ENCODE measurements around the gene EFHC1. TPM values are rescaled to one million over a fixed set of nuclear protein-coding genes. Genes with fewer than 3 reads are reported as not detected.
A peak's percentile ranks its signal among the peaks of the same experiment; 100 is the strongest.

Gene EFHC1
- total RNA-seq, 1 experiment from 2014 or later, result 12.4 TPM

DNA sequence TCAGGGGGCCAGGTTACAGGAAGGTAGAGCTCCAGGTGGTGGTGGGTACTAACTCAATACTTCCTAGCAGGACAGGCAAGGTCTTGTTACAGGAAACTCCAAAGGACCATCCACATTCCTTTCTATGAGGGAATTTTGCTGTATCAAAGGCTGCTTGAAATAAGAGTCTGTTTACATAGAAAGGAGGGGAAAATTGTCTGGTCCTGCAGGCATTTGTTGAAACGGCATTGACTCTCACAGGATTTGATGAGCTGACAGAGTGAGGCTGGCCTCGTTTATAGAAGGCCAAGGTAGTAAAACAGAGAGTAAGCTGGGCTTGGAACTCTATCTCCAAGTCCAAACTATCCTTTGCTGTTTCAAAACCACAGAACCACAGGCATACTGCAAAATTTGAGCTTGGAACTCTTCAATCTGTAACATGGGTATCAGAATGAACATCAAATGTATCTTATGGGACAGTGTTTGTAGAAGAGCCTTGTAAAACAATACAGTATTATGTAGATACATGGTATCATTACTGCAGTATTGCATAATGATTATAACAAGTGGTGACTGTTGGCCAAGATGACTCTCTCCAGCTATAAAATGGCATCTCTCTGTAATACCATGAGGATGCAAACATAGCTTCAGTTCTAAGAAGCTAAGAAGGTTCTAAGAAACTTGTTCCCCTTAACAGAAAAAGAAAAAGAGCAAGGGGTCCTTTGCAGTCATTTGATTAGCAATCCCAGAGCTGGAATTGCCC, 95.2 kb downstream of the EFHC1 start:
- CTCF ChIA-PET, result interaction anchor here (1.9 kb wide), 1 partner anchor 11 kb away, joined by 5 read pairs; no protein-coding TSS in a partner anchor
- RAD21 ChIA-PET (ENCODE audit: low non-redundant PET in 1 of 2, low total read pairs in 2 of 2, uncharacterized antibody in 2 of 2, unreplicated experiment in 2 of 2), result no interaction called here
- Histone ChIP-seq H2AFZ (ENCODE audit: low read depth, low read length, poor library complexity, severe bottlenecking) (no peak overlapping the region), H3K36me3 (ENCODE audit: control insufficient read depth in 1 of 2, insufficient read depth in 2 of 2, low read length in 2 of 2) (peaks cover 0 to 4% of the 10 kb centered on the region in 2 experiments; a peak in 1 of 4 replicates), H3K79me2 (ENCODE audit: insufficient read depth, low read length) (no peaks in the 10 kb centered on the region), H3K9me3 (ENCODE audit: control insufficient read depth in 1 of 2, insufficient read depth in 1 of 2, low read depth in 1 of 2, low read length in 2 of 2) (no peaks in the 10 kb centered on the region), H3K4me2 (ENCODE audit: low read length) (peak overlapping the region; percentile 44), H3K4me3 (replicated peaks in 1 of 2; ENCODE audit: low read depth in 1 of 2, low read length in 2 of 2) (no peak overlapping the region), H3K27ac (ENCODE audit: low read depth, low read length) (no peak overlapping the region), H3K27me3 (ENCODE audit: insufficient read depth, low read length) (no peaks in the 10 kb centered on the region), H3K9ac (ENCODE audit: low read length) (0 out of 2 replicates have a peak overlapping the region, but pooled peaks have one; percentile 16), H3K4me1 (ENCODE audit: control insufficient read depth in 1 of 2, insufficient read depth in 2 of 2, low read length in 2 of 2) (peaks cover 55 to 80% of the 10 kb centered on the region in 2 experiments), H4K20me1 (ENCODE audit: insufficient read depth) (no peaks in the 10 kb centered on the region), H3K9me2 (ENCODE audit: insufficient read depth) (0 out of 2 replicates have a peak, but pooled peaks cover 2% of the 10 kb centered on the region)
- no peak for ATAC-seq
- BruUV-seq (replicated peaks), result no TSS peak
- TF ChIP-seq, protein P1, sequence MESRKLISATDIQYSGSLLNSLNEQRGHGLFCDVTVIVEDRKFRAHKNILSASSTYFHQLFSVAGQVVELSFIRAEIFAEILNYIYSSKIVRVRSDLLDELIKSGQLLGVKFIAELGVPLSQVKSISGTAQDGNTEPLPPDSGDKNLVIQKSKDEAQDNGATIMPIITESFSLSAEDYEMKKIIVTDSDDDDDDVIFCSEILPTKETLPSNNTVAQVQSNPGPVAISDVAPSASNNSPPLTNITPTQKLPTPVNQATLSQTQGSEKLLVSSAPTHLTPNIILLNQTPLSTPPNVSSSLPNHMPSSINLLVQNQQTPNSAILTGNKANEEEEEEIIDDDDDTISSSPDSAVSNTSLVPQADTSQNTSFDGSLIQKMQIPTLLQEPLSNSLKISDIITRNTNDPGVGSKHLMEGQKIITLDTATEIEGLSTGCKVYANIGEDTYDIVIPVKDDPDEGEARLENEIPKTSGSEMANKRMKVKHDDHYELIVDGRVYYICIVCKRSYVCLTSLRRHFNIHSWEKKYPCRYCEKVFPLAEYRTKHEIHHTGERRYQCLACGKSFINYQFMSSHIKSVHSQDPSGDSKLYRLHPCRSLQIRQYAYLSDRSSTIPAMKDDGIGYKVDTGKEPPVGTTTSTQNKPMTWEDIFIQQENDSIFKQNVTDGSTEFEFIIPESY (IDR thresholded peaks at IDR 0.05; ENCODE audit: extremely low read depth, insufficient replicate concordance, low read length), result no peak
- TF ChIP-seq, protein P2, sequence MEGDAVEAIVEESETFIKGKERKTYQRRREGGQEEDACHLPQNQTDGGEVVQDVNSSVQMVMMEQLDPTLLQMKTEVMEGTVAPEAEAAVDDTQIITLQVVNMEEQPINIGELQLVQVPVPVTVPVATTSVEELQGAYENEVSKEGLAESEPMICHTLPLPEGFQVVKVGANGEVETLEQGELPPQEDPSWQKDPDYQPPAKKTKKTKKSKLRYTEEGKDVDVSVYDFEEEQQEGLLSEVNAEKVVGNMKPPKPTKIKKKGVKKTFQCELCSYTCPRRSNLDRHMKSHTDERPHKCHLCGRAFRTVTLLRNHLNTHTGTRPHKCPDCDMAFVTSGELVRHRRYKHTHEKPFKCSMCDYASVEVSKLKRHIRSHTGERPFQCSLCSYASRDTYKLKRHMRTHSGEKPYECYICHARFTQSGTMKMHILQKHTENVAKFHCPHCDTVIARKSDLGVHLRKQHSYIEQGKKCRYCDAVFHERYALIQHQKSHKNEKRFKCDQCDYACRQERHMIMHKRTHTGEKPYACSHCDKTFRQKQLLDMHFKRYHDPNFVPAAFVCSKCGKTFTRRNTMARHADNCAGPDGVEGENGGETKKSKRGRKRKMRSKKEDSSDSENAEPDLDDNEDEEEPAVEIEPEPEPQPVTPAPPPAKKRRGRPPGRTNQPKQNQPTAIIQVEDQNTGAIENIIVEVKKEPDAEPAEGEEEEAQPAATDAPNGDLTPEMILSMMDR (IDR thresholded peaks at IDR 0.05 in 2 of 3, conservative IDR thresholded peaks at IDR 0.05 in 1 of 3; ENCODE audit: borderline replicate concordance in 1 of 3, insufficient read depth in 1 of 3, low read depth in 2 of 3, low read length in 2 of 3), result no peak
- TF ChIP-seq, protein P3, sequence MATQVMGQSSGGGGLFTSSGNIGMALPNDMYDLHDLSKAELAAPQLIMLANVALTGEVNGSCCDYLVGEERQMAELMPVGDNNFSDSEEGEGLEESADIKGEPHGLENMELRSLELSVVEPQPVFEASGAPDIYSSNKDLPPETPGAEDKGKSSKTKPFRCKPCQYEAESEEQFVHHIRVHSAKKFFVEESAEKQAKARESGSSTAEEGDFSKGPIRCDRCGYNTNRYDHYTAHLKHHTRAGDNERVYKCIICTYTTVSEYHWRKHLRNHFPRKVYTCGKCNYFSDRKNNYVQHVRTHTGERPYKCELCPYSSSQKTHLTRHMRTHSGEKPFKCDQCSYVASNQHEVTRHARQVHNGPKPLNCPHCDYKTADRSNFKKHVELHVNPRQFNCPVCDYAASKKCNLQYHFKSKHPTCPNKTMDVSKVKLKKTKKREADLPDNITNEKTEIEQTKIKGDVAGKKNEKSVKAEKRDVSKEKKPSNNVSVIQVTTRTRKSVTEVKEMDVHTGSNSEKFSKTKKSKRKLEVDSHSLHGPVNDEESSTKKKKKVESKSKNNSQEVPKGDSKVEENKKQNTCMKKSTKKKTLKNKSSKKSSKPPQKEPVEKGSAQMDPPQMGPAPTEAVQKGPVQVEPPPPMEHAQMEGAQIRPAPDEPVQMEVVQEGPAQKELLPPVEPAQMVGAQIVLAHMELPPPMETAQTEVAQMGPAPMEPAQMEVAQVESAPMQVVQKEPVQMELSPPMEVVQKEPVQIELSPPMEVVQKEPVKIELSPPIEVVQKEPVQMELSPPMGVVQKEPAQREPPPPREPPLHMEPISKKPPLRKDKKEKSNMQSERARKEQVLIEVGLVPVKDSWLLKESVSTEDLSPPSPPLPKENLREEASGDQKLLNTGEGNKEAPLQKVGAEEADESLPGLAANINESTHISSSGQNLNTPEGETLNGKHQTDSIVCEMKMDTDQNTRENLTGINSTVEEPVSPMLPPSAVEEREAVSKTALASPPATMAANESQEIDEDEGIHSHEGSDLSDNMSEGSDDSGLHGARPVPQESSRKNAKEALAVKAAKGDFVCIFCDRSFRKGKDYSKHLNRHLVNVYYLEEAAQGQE (IDR thresholded peaks at IDR 0.05; ENCODE audit: low read depth), result no peak
- TF ChIP-seq CBX3 (IDR thresholded peaks at IDR 0.05; ENCODE audit: low read depth), result no peak
- TF ChIP-seq, protein P4, sequence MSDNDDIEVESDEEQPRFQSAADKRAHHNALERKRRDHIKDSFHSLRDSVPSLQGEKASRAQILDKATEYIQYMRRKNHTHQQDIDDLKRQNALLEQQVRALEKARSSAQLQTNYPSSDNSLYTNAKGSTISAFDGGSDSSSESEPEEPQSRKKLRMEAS (IDR thresholded peaks at IDR 0.05), result no peak
- TF ChIP-seq POLR2A (IDR thresholded peaks at IDR 0.05; ENCODE audit: borderline replicate concordance, extremely low read depth, insufficient read depth, insufficient read length), result no peak
- no peak for TF ChIP-seq JUND (IDR thresholded peaks at IDR 0.05)
- TF ChIP-seq FOSL1 (IDR thresholded peaks at IDR 0.05; ENCODE audit: low read depth), result no peak
- no peak for TF ChIP-seq SIN3A (IDR thresholded peaks at IDR 0.05; ENCODE audit: low read depth)
- no peak for TF ChIP-seq ELF1 (IDR thresholded peaks at IDR 0.05; ENCODE audit: borderline replicate concordance, low read depth)
- no peak for TF ChIP-seq RAD21 (IDR thresholded peaks at IDR 0.05; ENCODE audit: low read depth)
- TF ChIP-seq SRF (IDR thresholded peaks at IDR 0.05; ENCODE audit: low read depth), result no peak
- DNase-seq (ENCODE audit: low read depth, low spot score), result no peak
- intact Hi-C loops (cut with micrococcal nuclease), result loop anchor here (10.0 kb wide), 1 partner anchor 231 kb away; the partner anchor contains the start of gene MCM3
- POLR2A ChIA-PET, result interaction anchor here (1.8 kb wide), 1 partner anchor 11 kb away, joined by 5 read pairs; no protein-coding TSS in a partner anchor

Data from HCT116 (cell line).